ENCODE results near the gene SBDS. TPM values are rescaled to one million over a fixed set of nuclear protein-coding genes. Genes with fewer than 3 reads are reported as not detected.
A peak's percentile ranks its signal among the peaks of the same experiment; 100 is the strongest.

Gene SBDS
- total and polyA plus RNA-seq, 4 donors = 67.5 to 108 (median 96.0) TPM

DNA sequence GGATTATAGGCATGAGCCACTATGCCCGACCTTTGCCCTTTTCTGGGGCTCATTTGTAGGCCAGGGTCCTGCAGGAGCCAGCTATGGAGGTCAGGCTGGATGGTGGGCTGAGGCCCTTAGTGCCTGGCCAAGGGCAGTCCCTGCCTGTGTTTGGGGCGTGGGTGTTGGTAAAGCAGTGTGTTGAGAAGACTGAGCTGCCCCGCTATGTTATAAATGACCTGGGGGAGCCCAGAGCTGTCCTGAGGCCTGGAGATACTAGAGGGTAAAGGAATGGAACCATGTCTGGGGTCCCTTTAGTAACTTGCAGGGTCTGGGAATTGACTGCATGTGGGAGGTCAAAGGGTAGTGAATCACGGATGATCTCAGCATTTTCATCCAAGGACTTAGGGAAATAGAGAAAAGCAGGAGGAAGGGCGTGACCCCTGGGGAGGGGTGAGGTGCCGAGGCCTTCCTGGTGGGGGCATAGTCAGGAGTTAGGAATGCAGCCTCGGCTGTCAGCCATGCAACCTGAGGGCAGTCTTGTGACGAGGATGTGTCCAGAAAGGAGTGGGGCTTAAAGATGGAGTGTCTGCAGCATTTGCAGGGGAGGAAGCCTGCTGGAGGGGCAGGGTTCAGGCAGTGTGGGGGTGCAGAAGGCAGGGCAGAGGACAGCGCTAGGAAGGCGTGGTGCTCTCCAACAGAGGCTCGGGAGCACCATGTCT, 42.9 kb downstream of the SBDS start:
- H3K27ac ChIP-seq (ENCODE audit: low read depth in 1 of 2, low read length in 1 of 2) = no peak overlapping the region
- ATAC-seq (ENCODE audit: insufficient read depth, low FRiP score) (peak; percentile 47), DNase-seq (no peak)
- no peaks in the 10 kb centered on the region for H3K9me3 ChIP-seq (ENCODE audit: control insufficient read depth in 4 of 4, insufficient read depth in 3 of 4, low read length in 3 of 4)
- H3K9ac ChIP-seq (ENCODE audit: insufficient read depth in 1 of 2, low read length in 2 of 2) = no peak overlapping the region
- H3K4me3 ChIP-seq = no peak overlapping the region
- TF ChIP-seq CTCF (IDR thresholded peaks at IDR 0.05; ENCODE audit: control extremely low read depth, extremely low read depth) = no peak
- 83 to 85% methylated on average over 11 of the region's 11 CpGs for WGBS, 2 donors
- H3K27me3 ChIP-seq (ENCODE audit: control insufficient read depth in 3 of 3, insufficient read depth in 3 of 3, low read length in 2 of 3) = no peaks in the 10 kb centered on the region
- H3K36me3 ChIP-seq (ENCODE audit: control insufficient read depth in 4 of 4, insufficient read depth in 4 of 4, low read length in 4 of 4) = peaks cover 28 to 55% (median 40%) of the 10 kb centered on the region in 4 donors
- peaks cover 0 to 6% (median 0%) of the 10 kb centered on the region in 5 donors for H3K4me1 ChIP-seq (ENCODE audit: control insufficient read depth in 5 of 5, insufficient read depth in 5 of 5, low read length in 5 of 5)

DNA sequence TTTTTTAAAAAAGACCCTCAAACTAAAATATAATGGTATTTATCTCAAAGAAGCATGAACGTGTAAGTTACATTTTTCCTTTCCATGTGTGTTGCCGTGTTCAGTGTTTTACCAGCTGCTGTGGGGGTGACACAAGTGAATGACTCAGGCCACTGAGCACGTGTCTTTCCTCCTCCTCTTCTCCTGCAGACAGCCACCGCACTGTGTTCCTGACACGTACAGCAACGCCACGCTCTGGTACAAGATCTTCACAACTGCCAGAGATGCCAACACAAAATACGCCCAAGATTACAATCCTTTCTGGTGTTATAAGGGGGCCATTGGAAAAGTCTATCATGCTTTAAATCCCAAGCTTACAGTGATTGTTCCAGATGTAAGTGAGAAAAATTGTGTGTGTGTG, 44.6 kb downstream of the SBDS start:
- Histone ChIP-seq H3K9ac (ENCODE audit: insufficient read depth in 1 of 2, low read length in 2 of 2) (no peak overlapping the region), H3K27ac (ENCODE audit: low read depth in 1 of 2, low read length in 1 of 2) (no peak overlapping the region), H3K4me1 (ENCODE audit: control insufficient read depth in 5 of 5, insufficient read depth in 5 of 5, low read length in 5 of 5) (no peaks in the 10 kb centered on the region), H3K9me3 (ENCODE audit: control insufficient read depth in 4 of 4, insufficient read depth in 3 of 4, low read length in 3 of 4) (no peaks in the 10 kb centered on the region), H3K27me3 (ENCODE audit: control insufficient read depth in 3 of 3, insufficient read depth in 3 of 3, low read length in 2 of 3) (no peaks in the 10 kb centered on the region), H3K36me3 (ENCODE audit: control insufficient read depth in 4 of 4, insufficient read depth in 4 of 4, low read length in 4 of 4) (peaks cover 30 to 61% (median 43%) of the 10 kb centered on the region in 4 donors), H3K4me3 (no peak overlapping the region)
- DNase-seq = no peak
- ATAC-seq (ENCODE audit: insufficient read depth, low FRiP score) = no peak
- TF ChIP-seq CTCF (IDR thresholded peaks at IDR 0.05; ENCODE audit: control extremely low read depth, extremely low read depth) = no peak
- 94 to 97% methylated on average over 8 of the region's 8 CpGs for WGBS, 2 donors

DNA sequence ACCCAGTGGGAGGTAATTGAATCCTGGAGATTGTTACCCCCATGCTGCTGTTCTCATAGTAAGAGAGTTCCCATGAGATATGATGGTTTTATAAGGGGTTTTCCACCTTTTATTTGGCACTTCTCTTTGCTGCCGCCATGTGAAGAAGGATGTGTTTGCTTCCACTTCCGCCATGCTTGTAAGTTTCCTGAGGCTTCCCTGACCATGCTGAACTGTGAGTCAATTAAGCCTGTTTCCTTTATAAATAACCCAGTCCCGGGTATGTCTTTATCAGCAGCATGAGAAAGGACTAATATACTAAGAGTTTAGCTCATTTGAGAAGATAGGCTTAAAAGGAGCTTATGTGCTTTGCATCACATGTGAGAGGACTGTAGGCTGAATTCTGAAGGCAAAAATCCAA, 45.1 kb downstream of the SBDS start:
- ATAC-seq (ENCODE audit: insufficient read depth, low FRiP score) = no peak
- H3K9ac ChIP-seq (ENCODE audit: insufficient read depth in 1 of 2, low read length in 2 of 2) = no peak overlapping the region
- H3K4me3 ChIP-seq = no peak overlapping the region
- peaks cover 30 to 58% (median 42%) of the 10 kb centered on the region in 4 donors for H3K36me3 ChIP-seq (ENCODE audit: control insufficient read depth in 4 of 4, insufficient read depth in 4 of 4, low read length in 4 of 4)
- no peaks in the 10 kb centered on the region for H3K9me3 ChIP-seq (ENCODE audit: control insufficient read depth in 4 of 4, insufficient read depth in 3 of 4, low read length in 3 of 4)
- H3K27ac ChIP-seq (ENCODE audit: low read depth in 1 of 2, low read length in 1 of 2) = no peak overlapping the region
- 82 to 85% methylated on average over 3 of the region's 3 CpGs for WGBS, 2 donors
- no peak for TF ChIP-seq CTCF (IDR thresholded peaks at IDR 0.05; ENCODE audit: control extremely low read depth, extremely low read depth)
- no peaks in the 10 kb centered on the region for H3K4me1 ChIP-seq (ENCODE audit: control insufficient read depth in 5 of 5, insufficient read depth in 5 of 5, low read length in 5 of 5)
- no peak for DNase-seq
- no peaks in the 10 kb centered on the region for H3K27me3 ChIP-seq (ENCODE audit: control insufficient read depth in 3 of 3, insufficient read depth in 3 of 3, low read length in 2 of 3)

Data from lung (tissue), 12 donors.